HCT116 (cell line): Measurements from ENCODE around the gene MED13L. TPM values are rescaled to one million over a fixed set of nuclear protein-coding genes. Genes with fewer than 3 reads are reported as not detected.

Source experiments
- ATAC-seq: fragments of 200-7000 bp; cut with Tn5 transposase; 2 replicates; pipeline ENCODE4 v1.9.1; 2020; ENCODE audit warnings: mild to moderate bottlenecking, moderate library complexity
- BruUV-seq: library from RNA; stranded (reverse); fragments of 400-500 nt; replicated peaks from 2 replicates; lab custom pipeline; 2021; lab: Mats Ljungman, UMichigan
- CTCF ChIA-PET: fragments of 300-600 bp; sonication (Branson Sonifier 250); formaldehyde crosslinking; loops from one replicate; lab custom pipeline; 2021; ENCODE audit warnings: antibody characterized with exemption; lab: Charles Lee
- POLR2A ChIA-PET: fragments of 300-600, 350-600 bp; sonication (Branson Sonifier 250); formaldehyde crosslinking; loops from one replicate; lab custom pipeline; 2021; ENCODE audit warnings: antibody characterized with exemption; lab: Charles Lee
- RAD21 ChIA-PET, 2 experiments: fragments of 300-600 bp; sonication (Branson Sonifier 250); formaldehyde crosslinking; loops; one replicate each; lab custom pipeline; 2023; ENCODE audit warnings: low total read pairs in 2 of 2; ENCODE audit not compliant: uncharacterized antibody in 2 of 2, unreplicated experiment in 2 of 2, low non-redundant PET in 1 of 2; lab: Charles Lee
- DNase-seq: peaks from one replicate; pipeline ENCODE4 v3.0.0-alpha.2; 2010; ENCODE audit warnings: low read depth, low spot score
- H2AFZ ChIP-seq: fragments of 200-600 bp; shearing (Covaris generic), sonication (generic); 2 replicates; pipeline ENCODE4 v1.6.1; 2017; ENCODE audit warnings: low read depth, mixed run types, mixed read lengths, antibody characterized with exemption, low read length; ENCODE audit not compliant: poor library complexity, severe bottlenecking
- H3K27ac ChIP-seq: 2 replicates; pipeline ENCODE4 v1.5.1; 2012; ENCODE audit warnings: low read depth, low read length
- H3K27me3 ChIP-seq: fragments of 200-600 bp; sonication (generic); 2 replicates; pipeline ENCODE4 v1.6.1; 2016; ENCODE audit warnings: mixed run types, low read length, mixed read lengths; ENCODE audit not compliant: insufficient read depth
- H3K36me3 ChIP-seq, 2 experiments: fragments of 200-500 bp in 1 of 2; fragments of 200-600 bp in 1 of 2; sonication (Bioruptor generic) in 1 of 2; sonication (generic) in 1 of 2; 2 replicates each; pipeline versions ENCODE4 v1.5.1 to v1.6.1; 2014 to 2016; ENCODE audit warnings: low read length in 2 of 2, inconsistent platforms in 1 of 2, mixed read lengths in 1 of 2, mixed run types in 1 of 2; ENCODE audit not compliant: insufficient read depth in 2 of 2, control insufficient read depth in 1 of 2
- H3K4me1 ChIP-seq, 2 experiments: fragments of 200-600 bp in 1 of 2; sonication (generic) in 1 of 2; 2 replicates each; pipeline versions ENCODE4 v1.5.1 to v1.6.1; 2012 to 2017; ENCODE audit warnings: low read length in 2 of 2, inconsistent platforms in 1 of 2, mild to moderate bottlenecking in 1 of 2, mixed read lengths in 1 of 2, mixed run types in 1 of 2, moderate library complexity in 1 of 2; ENCODE audit not compliant: insufficient read depth in 2 of 2, control insufficient read depth in 1 of 2
- H3K4me2 ChIP-seq: fragments of 200-600 bp; sonication (generic); 2 replicates; pipeline ENCODE4 v1.6.1; 2017; ENCODE audit warnings: mixed run types, low read length, mixed read lengths
- H3K4me3 ChIP-seq, 2 experiments: fragments of 200-600 bp in 1 of 2; sonication (generic) in 1 of 2; replicated peaks in 1 of 2; 2 replicates each; pipeline ENCODE4 v1.5.1; 2011 to 2016; ENCODE audit warnings: low read length in 2 of 2, control low read depth in 1 of 2, low read depth in 1 of 2, mild to moderate bottlenecking in 1 of 2, mixed read lengths in 1 of 2, mixed run types in 1 of 2
- H3K79me2 ChIP-seq: fragments of 200-600 bp; sonication (generic); 2 replicates; pipeline ENCODE4 v1.6.1; 2017; ENCODE audit warnings: mild to moderate bottlenecking, mixed run types, low read length, moderate library complexity, mixed read lengths; ENCODE audit not compliant: insufficient read depth
- H3K9ac ChIP-seq: fragments of 200-600 bp; sonication (generic); 2 replicates; pipeline ENCODE4 v1.6.1; 2016; ENCODE audit warnings: low read length, mixed read lengths
- H3K9me2 ChIP-seq: fragments of 200-600 bp; sonication (generic), shearing (Covaris generic); 2 replicates; pipeline ENCODE4 v1.6.1; 2017; ENCODE audit warnings: mixed run types, mild to moderate bottlenecking, moderate library complexity; ENCODE audit not compliant: insufficient read depth
- H3K9me3 ChIP-seq, 2 experiments: fragments of 200-500 bp in 1 of 2; fragments of 200-600 bp in 1 of 2; sonication (Bioruptor generic) in 1 of 2; sonication (generic) in 1 of 2; 2 replicates each; pipeline ENCODE4 v1.6.1; 2014 to 2017; ENCODE audit warnings: low read length in 2 of 2, mixed read lengths in 2 of 2, inconsistent platforms in 1 of 2, low read depth in 1 of 2, mild to moderate bottlenecking in 1 of 2, mixed run types in 1 of 2, moderate library complexity in 1 of 2; ENCODE audit not compliant: control insufficient read depth in 1 of 2, insufficient read depth in 1 of 2
- H4K20me1 ChIP-seq: fragments of 200-600 bp; sonication (generic), shearing (Covaris generic); 2 replicates; pipeline ENCODE4 v1.6.1; 2017; ENCODE audit warnings: mixed run types, mild to moderate bottlenecking, moderate library complexity; ENCODE audit not compliant: insufficient read depth
- CTCF ChIP-seq, 3 experiments: fragments of 200-600 bp in 1 of 3; sonication (generic) in 1 of 3; IDR thresholded peaks in 2 of 3; conservative IDR thresholded peaks in 1 of 3; 2 replicates each; pipeline ENCODE4 v1.5.1; 2012 to 2017; ENCODE audit warnings: low read depth in 2 of 3, low read length in 2 of 3, antibody characterized with exemption in 1 of 3, borderline replicate concordance in 1 of 3, control low read depth in 1 of 3, mild to moderate bottlenecking in 1 of 3, mixed read lengths in 1 of 3, mixed run types in 1 of 3, moderate library complexity in 1 of 3; ENCODE audit not compliant: insufficient read depth in 1 of 3
- EGR1 ChIP-seq: IDR thresholded peaks from 2 replicates; pipeline ENCODE4 v1.6.1; 2012; ENCODE audit warnings: low read depth
- ELF1 ChIP-seq: IDR thresholded peaks from 2 replicates; pipeline ENCODE4 v1.6.1; 2012; ENCODE audit warnings: low read depth, borderline replicate concordance
- FOSL1 ChIP-seq: IDR thresholded peaks from 2 replicates; pipeline ENCODE4 v1.6.1; 2012; ENCODE audit warnings: low read depth
- MAX ChIP-seq: IDR thresholded peaks from 2 replicates; pipeline ENCODE4 v1.6.1; 2012
- POLR2A ChIP-seq: IDR thresholded peaks from 2 replicates; pipeline ENCODE4 v1.7.0; 2011; ENCODE audit warnings: borderline replicate concordance; ENCODE audit not compliant: insufficient read depth, insufficient read length; ENCODE audit errors: extremely low read depth
- RAD21 ChIP-seq: IDR thresholded peaks from 2 replicates; pipeline ENCODE4 v1.6.1; 2012; ENCODE audit warnings: low read depth, mild to moderate bottlenecking
- REST ChIP-seq: IDR thresholded peaks from 2 replicates; pipeline ENCODE4 v1.6.1; 2012; ENCODE audit warnings: low read depth
- SRF ChIP-seq: IDR thresholded peaks from 2 replicates; pipeline ENCODE4 v1.6.1; 2012; ENCODE audit warnings: low read depth
- YY1 ChIP-seq: IDR thresholded peaks from 2 replicates; pipeline ENCODE4 v1.6.1; 2011; ENCODE audit warnings: low read length, low read depth, moderate library complexity, mild to moderate bottlenecking; ENCODE audit not compliant: insufficient replicate concordance; ENCODE audit errors: extremely low read depth
- ZFX ChIP-seq: fragments of 450-650 bp; IDR thresholded peaks from 2 replicates; pipeline ENCODE4 v1.6.1; 2017
- intact Hi-C: fragments of 100-400 bp; cut with micrococcal nuclease; formaldehyde crosslinking; loops from 2 replicates; pipeline ENCODE4 v1.10.0; 2022
- total RNA-seq: library from RNA; stranded (reverse); gene quantifications from one replicate; pipeline ENCODE4 v1.2.1, GENCODE V29; 2021; ENCODE audit not compliant: unreplicated experiment

The MED13L gene
- total RNA-seq, 1 experiment from 2014 or later = 176 TPM

- TF ChIP-seq REST (no peak), POLR2A (no peak), MAX (no peak), YY1 (no peak), FOSL1 (no peak), ZFX (no peak), SRF (no peak)
These were observed 259.2 kb downstream of the MED13L start (continued) for GRCh38 chr12:116018282-116018681.

GRCh38 chr12:116015525-116015924 lies 262.0 kb downstream of the MED13L start:
- Histone ChIP-seq H3K36me3 (peaks cover 44 to 66% of the 10 kb centered on the region in 2 experiments; a peak in 3 of 4 replicates), H3K27me3 (no peaks in the 10 kb centered on the region), H3K9me3 (no peaks in the 10 kb centered on the region), H3K4me3 (no peak overlapping the region), H3K27ac (no peak overlapping the region), H3K4me2 (no peak overlapping the region), H3K79me2 (peaks cover 87% of the 10 kb centered on the region)
- ATAC-seq (0 out of 2 replicates have a peak, but pooled peaks have one; percentile 42), DNase-seq (no peak)
- RAD21 ChIA-PET = no interaction called here
- no TSS peak for BruUV-seq
- POLR2A ChIA-PET = interaction anchor here (0.7 kb wide), 1 partner anchor 251 kb away, joined by 3 read pairs; no protein-coding TSS in a partner anchor
- CTCF ChIA-PET = interaction anchor here (1.0 to 1.3 kb wide), 5 partner anchors 32 to 693 kb away, joined by 3 to 6 read pairs (median 4); no protein-coding TSS in a partner anchor
- intact Hi-C loops = no loop called here
- TF ChIP-seq CTCF (IDR thresholded peaks at IDR 0.05 in 2 of 3, conservative IDR thresholded peaks at IDR 0.05 in 1 of 3; ENCODE audit: borderline replicate concordance in 1 of 3, insufficient read depth in 1 of 3, low read depth in 2 of 3, low read length in 2 of 3) (peak in 2 of 3 experiments; percentile 25 to 45; a peak in 3 of 6 replicates), EGR1 (0 out of 2 replicates have a peak, but pooled peaks have one; percentile 20), ELF1 (no peak), RAD21 (peak; percentile 72)
- TF ChIP-seq, all 23 proteins: peak for 3
- Histone ChIP-seq H3K9me2 (no peaks in the 10 kb centered on the region), H4K20me1 (peaks cover 3% of the 10 kb centered on the region; the same call in 1 of the 2 replicates), H3K4me1 (no peaks in the 10 kb centered on the region), H2AFZ (no peak overlapping the region), H3K9ac (no peak overlapping the region)
